Activated naive CD4-positive, alpha-beta T cell (primary cell): ENCODE data around the gene ADAM23.

ENCODE experiments used
- DNase-seq, 4 experiments: peaks; one replicate each; lab custom pipeline; 2025; lab: John Stamatoyannopoulos, UW

Gene ADAM23

DNA sequence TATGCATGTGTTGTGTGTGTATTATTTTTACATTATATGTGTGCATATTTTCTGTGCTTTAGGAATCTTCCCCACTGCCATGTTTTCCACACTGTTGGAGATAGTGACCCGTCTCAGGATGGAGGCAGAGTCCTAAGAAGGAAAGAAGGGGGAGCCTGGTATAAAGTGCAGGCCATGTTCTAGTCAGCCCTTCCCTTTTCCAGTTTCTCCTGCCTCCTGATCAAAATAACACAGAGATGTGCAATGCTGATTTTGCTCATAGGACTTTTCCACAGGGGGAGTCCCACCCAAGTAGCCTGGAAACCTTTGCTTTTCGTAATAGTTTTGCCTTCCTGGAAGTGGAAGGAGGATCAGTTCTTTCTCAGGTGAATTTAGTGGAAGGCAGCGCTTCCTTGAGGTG, 126.1 kb downstream of the ADAM23 start:
- DNase-seq: no peak

DNA sequence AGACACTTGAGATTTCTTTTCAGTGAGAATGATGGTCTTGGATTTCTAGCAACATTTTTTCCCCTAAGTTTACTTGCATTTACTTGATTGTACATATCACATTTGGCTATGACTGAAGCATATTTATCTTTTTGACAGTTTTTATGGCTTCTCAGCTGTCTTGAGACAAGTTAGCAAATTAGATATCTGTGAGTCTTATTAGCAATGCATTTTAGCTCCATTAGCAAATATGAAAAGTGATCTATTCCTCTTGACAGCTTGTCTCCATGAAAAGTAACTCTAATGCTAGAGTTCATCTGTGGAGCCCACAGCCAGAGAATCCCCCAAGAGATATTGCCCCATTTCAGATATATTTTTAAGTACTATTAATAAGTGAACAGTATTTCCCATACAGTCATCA, 126.9 kb downstream of the ADAM23 start:
- DNase-seq: no peak

DNA sequence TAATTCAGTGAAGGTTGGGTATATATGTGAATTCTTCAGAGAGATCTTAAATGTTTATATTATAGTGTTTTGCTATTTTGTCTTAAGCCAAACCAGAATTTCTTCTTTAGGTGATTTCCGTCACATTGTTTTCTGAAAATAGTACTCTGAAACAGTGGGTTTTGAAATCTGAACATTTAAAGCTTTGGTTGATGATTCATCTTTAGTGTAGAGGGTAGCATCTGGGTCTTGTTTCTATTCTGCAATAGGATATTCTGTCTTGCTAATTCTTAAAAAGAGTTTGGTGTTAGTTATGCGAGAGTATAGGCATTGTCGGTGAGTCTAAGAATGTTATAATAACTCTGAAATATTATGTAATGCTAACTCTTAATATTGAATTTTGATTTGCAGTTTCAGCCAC, 129.4 kb downstream of the ADAM23 start:
- DNase-seq: no peak

DNA sequence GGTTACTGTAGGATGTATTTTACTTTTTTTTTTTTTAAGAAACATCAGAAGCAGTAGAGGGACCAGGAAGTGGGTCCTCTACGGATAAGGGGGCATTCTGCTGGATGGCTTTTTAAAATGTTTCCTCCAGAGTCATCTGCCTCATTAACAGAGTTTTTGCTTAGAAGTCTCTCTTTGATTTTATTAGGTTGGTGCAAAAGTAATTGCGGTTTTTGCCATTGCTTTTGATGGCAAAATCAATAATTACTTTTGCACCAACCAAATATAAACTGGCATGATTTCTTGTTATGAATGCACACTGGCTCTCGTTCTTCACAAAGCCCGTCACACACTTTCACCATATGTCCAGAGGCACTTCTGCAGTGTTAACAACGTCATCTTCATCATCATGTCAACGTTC, 130.5 kb downstream of the ADAM23 start:
- DNase-seq: no peak

DNA sequence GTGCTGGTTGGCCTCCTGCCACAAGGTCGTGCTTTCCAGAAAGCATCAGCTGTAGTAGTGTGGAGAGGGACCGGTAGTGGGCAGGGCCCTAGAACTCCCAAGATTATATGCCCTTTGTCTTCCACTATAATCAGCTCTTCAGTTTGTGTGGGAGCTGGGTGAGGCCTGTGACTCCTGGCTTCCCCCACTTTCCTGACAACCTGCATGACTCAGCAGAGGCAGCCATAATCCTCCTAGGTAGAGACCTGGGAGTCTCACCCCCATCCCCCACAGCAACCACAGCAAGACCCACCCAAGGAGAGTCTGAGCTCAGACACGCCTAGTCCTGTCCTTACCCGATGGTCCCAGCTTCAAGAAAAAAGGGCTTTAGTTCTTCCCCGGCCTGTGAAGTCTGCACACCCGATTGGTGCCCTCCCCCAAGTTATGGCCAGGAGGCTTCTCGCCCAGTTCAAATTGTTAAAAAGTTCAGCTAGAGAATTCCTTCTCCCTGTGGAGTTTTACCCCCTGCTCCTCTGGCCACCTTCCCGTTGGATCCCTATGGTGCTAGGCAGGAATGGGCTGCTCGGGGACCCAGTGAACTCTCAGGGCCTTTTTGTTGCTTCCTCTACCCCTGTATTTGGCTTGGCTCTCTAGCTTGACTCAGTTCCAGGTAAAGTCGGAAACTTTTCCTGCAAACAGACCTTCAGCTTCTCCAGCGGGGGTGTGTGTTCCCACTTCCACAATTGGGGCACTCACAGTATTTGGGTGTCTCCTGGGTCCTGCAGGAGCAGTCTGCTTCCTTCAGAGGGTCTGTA, 141.2 kb downstream of the ADAM23 start:
- DNase-seq: no peak

DNA sequence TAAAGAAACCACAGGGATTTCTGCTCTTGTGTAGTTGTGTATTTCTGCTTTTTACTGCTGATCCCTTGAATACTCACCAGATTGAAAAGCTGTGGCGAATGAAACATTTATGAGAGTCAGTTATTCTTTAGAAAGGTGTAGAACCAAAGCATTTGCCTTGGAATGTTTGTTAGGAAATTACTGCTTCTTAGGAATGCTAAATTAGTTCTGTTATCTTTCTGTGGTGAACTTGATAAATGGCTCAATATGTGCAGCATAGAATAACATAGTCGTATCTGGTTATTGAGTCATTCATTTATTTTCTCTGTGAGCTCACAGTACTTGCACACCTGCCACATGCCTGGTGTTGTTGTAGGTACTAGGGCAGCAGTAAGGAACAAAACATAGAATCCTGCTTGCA, 142.0 kb downstream of the ADAM23 start:
- DNase-seq: no peak

DNA sequence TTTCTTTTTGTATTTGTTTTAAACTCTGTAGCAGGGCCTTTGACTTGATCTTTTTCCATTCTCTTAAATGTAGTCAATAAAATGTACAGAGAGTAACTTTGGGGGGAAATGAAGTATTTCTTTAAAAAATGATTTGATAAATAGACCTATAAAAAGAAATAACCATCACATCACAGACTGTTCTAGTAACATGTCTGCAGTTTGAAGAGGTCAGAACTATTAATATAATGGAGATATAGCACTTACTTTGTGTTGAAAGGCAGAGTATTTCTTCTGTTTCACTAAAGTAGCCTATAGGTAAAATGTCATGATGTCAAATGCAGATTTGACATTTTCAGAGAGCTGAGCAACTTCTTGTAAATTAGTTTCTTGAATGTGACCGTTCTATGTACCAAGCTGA, 143.3 kb downstream of the ADAM23 start:
- DNase-seq: no peak

DNA sequence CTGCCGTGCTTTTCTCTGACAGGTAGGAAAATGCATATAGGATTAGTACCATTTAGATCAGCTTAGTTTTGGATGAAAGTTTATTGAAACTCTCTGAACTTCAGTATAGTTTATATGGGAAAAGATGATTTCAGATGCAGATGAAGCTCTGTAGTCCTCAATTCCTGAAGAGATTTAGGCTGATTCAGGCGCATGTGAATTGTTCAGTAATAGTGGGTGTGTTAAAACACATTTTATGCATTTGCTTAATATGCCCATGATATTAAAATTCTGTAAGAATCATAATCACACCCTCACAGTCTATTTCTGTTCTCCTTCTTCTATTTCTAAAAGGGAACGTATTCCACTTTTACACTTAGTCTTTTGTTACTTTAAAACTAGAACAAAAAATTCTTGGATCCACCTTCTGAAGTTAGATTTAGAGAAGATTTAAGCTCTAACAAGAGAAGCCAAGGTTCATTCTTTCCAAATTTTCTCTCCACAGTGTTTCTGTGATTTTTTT, 154.4 kb downstream of the ADAM23 start:
- no peak for DNase-seq

DNA sequence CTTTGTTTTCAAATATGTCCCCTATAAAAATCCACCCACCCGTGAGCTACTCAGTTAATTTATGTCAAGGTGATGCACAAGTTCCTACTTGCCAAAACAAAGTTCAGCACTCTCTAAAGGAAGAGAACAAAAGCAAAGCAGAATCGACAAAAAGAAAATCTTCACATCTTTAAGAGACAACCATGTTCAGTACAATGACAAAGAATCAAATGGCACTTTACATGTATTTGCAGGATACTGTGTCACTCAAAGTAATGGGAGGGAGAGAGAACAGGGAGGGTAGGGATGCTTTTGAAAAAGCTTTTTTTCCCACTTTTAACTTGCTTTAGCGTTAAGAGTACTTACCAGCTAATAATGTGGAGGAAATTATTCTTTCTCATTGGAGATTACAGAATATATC, 159.9 kb downstream of the ADAM23 start:
- DNase-seq: no peak

DNA sequence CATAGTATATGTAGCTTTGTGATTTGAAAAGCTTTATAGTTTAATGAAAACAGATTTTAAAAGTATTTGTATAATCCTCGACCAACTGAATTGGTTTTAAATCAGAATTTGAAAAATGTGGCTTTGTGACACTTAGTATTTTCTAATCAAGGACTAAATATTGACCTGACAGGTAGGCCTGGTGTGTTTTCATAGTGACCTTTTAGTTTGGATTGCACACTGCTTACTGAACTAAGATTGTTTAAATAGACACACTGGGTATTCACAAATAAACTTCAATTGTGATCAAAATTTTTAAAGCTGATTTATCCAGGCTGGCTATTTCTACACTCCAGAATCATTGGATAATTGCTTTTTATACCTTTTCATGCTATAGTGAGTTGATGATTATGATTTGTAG, 167.1 kb downstream of the ADAM23 start:
- no peak for DNase-seq

DNA sequence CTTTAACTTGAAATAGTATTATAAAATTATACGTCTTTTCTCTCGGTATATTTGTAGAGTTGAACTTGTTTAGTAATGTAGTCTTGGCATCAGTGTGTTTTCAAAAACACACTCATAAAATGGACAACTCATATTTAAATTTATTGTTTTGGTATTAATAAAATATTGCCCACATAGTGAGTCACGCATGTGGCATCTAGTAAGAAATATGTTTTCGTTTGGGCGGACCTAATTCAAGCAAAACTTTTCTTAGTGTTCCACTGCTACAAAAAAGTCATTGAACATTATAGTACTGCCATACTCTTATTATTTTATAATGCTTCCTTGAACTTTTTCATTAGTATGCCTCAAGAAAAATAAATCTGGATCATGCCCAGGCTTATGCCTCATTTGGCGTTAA, 167.9 kb downstream of the ADAM23 start:
- no peak for DNase-seq

DNA sequence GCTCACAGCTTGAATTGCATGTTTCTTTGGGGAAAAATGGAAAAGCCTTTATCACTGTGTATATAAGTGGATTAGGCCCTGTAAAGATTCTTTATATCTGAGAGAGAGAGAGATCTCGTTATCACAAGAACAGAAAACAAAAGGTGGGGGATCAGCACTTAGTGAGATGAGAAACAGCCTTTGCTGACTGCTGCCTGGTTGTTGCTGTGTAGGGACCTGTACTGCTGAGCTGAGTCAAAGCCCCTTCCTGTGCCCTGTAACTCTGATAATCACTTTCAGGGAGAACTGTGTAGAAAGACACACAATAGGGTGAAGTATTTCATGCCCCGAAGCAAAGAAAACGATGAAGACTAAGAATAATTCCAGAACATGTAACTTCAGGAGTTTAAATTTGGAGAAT, 168.4 kb downstream of the ADAM23 start:
- DNase-seq: no peak

DNA sequence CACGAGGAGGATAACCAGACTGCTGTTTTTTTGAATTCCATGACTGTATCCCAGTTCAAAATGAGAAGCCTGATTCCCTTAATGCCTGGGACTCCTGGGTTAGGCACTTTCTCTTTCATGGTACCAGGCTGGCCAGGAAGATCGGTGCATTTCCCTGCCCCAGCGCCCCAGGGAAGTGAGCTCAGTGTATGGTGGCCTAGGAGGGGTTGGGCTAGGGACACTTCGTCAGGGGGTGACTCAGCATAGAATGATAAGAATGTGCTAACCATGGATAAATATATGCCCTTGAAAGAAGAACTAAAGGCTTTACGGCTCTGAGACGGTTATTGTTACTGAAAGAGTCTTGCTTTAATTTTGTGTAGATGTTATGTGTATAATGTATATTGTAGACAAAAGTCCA, 171.5 kb downstream of the ADAM23 start:
- DNase-seq: no peak

DNA sequence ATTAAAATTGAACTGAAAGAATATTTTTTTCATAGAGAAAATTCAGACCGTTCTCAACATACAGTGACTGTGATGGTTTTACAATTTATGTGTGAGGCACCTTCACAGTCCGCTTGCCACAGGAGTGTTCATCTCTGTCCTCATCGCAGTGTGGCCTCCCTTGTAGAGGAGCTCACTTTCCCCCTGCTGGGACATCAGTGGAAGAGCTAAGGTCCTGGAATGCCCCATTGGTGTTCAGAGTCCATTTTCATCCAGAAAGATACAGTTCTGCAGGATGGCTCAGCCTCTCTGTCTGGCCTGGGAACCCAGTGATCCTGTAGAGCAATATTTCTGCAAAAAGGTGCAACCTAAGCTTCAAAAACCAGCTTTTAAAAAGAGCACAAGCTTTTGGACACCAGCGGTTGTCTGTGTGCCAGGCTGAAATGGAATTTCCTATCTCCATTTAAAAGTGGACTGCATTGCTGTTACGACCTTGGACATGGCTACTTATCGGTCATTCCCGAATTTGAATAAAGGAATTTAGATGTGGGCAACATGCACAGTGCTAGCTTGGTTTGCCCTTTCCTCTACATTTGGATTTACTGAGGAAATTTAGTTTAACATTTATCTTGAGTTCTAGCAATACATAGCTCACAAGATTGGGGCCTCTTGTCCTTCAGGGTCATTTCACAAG, 172.2 kb downstream of the ADAM23 start:
- DNase-seq: no peak

DNA sequence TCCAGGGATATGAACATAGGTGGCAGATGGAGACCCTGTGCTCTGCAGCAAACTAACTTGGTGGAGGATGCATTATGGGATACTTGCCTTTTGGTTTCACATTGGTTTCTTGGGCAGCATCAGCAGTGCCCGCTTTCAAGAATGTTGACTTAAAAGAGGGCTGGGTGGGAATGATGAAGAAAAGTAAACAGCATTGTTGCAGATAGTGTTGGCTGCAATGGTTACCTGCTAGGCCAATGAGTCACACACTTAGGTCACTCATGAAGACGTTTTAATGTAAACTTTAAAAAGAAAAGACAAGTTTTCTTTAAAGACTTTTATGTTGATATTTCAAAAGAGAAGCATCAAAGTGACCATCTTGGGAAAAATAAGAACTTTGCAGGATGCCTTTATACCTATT, 172.8 kb downstream of the ADAM23 start:
- no peak for DNase-seq

DNA sequence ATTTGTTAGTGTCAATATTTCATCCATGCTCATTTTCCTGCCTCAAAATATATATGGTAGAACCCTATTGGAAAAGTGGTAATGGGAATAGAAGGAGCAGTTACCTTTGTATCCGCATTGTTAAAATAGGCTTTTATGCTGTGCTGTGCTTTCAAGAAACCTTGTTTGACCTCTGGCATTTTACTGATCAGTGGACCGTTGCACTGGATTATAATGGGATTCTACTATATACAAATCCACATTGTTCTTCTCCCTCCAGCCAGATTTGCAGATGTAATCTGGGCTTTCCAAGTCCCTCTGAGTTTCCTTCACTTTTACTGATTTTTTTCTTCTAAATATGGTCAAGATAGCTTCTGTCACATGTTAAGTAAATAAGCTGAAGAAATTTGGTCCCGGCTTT, 175.7 kb downstream of the ADAM23 start:
- DNase-seq: no peak

DNA sequence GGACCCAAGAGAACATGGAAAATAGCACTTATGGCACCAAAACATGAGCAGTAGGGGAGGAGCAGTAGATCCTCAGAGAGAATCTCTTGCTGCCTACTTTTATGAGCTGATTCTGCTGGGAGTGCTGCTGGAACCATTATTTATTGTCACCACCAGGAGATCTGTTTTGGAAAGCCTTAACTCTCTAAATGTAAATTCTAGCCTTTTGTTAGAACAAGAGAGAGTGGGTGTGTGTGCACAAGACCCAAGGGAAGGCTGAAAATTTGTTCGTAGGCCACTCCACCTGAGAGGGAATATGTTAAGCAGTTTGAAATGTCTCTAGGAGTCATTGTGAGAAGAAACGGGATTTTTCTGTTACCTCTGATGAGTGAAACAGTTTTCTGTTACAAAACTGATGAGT, 182.8 kb downstream of the ADAM23 start:
- DNase-seq: no peak

DNA sequence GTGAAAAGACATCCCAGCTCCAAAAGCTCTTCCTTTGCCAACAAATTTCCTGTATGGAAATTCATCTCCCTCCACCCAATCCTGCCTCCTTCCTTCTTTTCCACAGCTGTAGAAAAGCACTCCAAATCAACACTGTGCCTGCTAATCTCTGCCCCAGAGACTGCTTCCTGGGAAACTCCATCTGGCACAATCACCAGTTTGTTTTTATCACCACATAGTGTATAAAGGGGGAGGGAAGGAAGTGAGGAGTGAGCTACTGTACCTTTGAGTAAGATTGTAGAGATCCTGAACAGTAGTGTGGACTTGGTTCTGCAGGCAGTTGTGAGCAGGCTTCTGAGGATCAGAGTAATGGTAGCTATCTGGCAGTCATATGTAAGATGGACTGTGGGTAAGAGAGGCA, 184.3 kb downstream of the ADAM23 start:
- DNase-seq: no peak

DNA sequence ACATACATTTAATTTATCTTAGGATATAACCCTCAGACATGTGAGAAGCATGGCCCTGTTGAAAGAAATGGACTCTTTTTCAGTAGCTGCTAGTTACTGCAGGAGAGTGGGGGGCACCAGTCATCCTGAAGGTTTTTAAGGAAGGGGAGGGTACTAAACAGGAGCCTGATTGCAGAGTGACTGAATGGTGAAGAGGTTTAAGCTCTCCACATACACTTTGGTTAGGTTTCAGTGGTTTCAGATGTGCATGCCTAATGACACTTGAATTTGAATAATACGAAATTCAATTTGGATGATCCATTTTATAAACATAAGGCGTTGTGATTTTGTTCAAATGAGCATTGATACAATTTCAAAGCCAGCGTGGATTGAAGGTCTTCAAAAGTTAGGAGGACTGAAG, 188.0 kb downstream of the ADAM23 start:
- no peak for DNase-seq

DNA sequence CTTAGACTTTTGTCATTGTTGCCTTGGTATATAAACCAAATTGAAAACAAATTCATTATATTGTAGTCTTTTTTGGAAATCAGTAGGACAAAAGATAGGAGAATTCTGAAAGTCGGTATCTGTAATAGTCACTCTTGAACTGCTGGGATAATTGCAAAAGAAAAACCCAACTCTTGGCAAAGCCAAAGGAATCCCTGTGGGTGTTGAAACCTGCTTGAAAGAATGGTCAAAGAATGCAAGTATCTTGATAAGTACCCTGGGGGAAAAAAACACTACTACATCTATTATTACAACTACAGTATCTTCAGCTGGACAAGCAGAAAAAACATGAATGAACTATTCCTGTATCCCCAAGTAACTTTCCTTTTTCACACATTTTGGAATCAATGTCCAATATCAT, 191.7 kb downstream of the ADAM23 start:
- DNase-seq: no peak

DNA sequence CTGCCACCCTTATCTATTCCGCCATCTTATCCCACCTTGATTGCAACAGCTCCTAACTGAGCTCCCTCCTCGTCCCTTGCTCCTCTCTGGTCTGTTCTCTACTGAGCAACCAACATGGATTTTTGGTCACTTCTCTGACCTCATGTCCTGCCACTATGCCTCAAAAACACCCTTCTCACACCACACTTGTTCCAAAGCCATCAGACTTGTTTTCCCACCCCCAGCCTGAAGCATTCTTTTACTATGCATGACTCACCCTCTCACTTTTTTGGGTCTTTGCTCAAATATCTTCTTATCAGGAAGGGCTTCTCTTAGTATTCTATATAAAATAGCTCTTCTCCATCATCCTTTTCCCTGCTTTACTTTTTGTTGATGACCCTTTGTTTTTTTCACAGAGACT, 196.3 kb downstream of the ADAM23 start:
- DNase-seq: no peak

DNA sequence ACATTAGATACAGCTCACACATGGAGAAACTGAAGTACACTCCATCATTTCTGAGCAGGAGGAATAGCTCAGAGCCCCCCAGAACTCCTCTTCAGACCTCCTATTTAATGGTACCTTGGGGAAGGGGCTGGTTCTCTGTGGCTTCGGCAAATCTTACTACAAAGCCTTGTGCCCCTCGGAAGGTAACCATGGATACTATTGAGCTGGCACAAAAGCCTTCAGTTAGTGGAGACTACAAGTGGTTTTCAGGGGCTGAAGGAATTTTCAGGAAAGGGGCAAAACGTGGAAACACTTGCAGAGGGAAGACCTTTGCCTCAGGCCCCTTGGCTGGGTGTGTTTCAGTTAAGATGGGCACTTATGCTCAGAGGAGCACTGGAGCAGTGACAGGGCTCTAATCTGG, 197.9 kb downstream of the ADAM23 start:
- DNase-seq: no peak

DNA sequence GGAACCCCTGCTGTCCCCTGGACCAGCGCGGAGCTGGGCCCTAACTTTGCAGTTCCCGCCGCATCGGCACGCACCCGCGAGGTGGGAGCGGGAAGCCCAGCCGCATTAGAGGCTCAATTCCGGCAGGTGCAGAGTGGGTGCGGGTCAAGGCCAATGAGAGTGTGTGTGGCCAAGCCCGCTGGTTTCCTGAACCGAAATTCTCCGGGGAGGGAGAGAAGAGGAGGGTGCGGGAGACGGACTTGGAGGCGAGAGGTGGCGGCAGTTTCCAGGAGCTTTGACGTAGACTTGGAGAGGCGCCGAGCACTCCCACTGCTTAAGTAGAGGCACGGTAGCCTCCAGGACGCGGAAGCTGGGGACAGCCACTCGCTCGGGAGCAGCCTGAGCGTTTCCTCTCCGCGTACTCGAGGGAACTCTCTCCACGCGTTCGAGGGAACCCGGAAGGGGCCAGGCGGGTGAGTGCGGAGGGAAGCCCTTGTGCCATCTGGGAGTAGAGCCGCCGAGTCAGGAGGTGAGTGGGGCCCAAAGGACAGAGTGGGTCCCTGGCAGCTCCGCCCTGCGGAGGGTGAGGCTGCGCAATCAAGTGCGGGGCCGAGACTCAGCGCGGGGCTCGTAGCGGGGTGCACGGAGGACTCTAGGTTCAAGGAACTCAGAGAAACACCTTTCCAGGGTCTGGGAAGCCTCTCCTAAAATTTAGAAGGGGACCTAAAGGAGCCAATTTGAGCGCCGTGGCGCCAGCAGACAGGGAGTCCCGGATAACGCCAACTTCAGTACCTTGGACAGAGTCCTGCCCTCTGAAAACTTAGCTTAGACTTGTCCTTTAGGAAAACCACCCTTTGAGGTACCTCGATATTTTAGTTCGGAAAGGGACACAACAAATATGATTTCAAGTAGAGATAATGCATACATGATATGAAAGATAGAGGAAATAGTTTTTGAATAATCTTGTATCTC, 199.0 kb downstream of the ADAM23 start, which contains the start of gene FAM237A:
FAM237A (plus strand) TSS at position 413 of the 951 bp plus-strand sequence. CDS start 1,750 bp downstream, outside the sequence.
- DNase-seq: no peak
